DOHH2 (cell line): ENCODE results near the gene LNX1.
"Not testable (repeated sequence)": the region's sequence is repeated elsewhere in the genome, so short reads cannot be mapped to it uniquely, and the experiment has no call there.

ENCODE experiments used
- H3F3A ChIP-seq: fragments of 200-600 bp; sonication (generic), shearing (Covaris generic); 2 replicates; pipeline ENCODE4 v1.6.0; 2016; ENCODE audit warnings: antibody characterized with exemption, mild to moderate bottlenecking; ENCODE audit not compliant: control insufficient read depth, insufficient read depth
- H3K27ac ChIP-seq: fragments of 200-600 bp; sonication (generic); 2 replicates; pipeline ENCODE4 v1.5.1; 2014; ENCODE audit warnings: low read depth, mild to moderate bottlenecking, low read length, moderate library complexity
- H3K27me3 ChIP-seq: fragments of 200-600 bp; sonication (generic); 2 replicates; pipeline ENCODE4 v1.6.1; 2014; ENCODE audit warnings: mild to moderate bottlenecking, low read length, mixed read lengths; ENCODE audit not compliant: control insufficient read depth
- H3K36me3 ChIP-seq: fragments of 200-600 bp; sonication (generic); 2 replicates; pipeline ENCODE4 v1.6.1; 2014; ENCODE audit warnings: mild to moderate bottlenecking, low read length, moderate library complexity, mixed read lengths; ENCODE audit not compliant: control insufficient read depth
- H3K4me1 ChIP-seq: fragments of 200-600 bp; sonication (generic); 2 replicates; pipeline ENCODE4 v1.6.1; 2014; ENCODE audit warnings: mild to moderate bottlenecking, low read length, mixed read lengths; ENCODE audit not compliant: control insufficient read depth
- H3K4me2 ChIP-seq: fragments of 200-600 bp; sonication (generic); 2 replicates; pipeline ENCODE4 v1.6.0; 2014; ENCODE audit warnings: mild to moderate bottlenecking, low read length, moderate library complexity
- H3K4me3 ChIP-seq: fragments of 200-600 bp; sonication (generic); 2 replicates; pipeline ENCODE4 v1.5.1; 2014; ENCODE audit warnings: mild to moderate bottlenecking, low read length, mixed read lengths
- H3K79me2 ChIP-seq: fragments of 200-600 bp; sonication (generic); 2 replicates; pipeline ENCODE4 v1.6.1; 2014; ENCODE audit warnings: mild to moderate bottlenecking, low read length, mixed read lengths; ENCODE audit not compliant: control insufficient read depth
- H3K9me2 ChIP-seq: fragments of 200-600 bp; sonication (generic); replicated peaks from 2 replicates; pipeline ENCODE4 v1.6.1; 2014; ENCODE audit warnings: mild to moderate bottlenecking, low read length, mixed read lengths; ENCODE audit not compliant: control insufficient read depth
- H3K9me3 ChIP-seq: fragments of 200-600 bp; sonication (generic); 2 replicates; pipeline ENCODE4 v1.6.1; 2014; ENCODE audit warnings: antibody characterized with exemption, low read length, mixed read lengths; ENCODE audit not compliant: control insufficient read depth, insufficient read depth
- H4K20me1 ChIP-seq: fragments of 200-600 bp; sonication (generic); 2 replicates; pipeline ENCODE4 v1.6.0; 2014; ENCODE audit warnings: low read depth, mild to moderate bottlenecking, antibody characterized with exemption, low read length, moderate library complexity; ENCODE audit not compliant: control insufficient read depth, insufficient read depth
- CTCF ChIP-seq: fragments of 200-600 bp; sonication (generic); IDR thresholded peaks from one replicate; pipeline ENCODE4 v1.5.1; 2014; ENCODE audit warnings: antibody characterized with exemption, mild to moderate bottlenecking, low read depth, low read length; ENCODE audit not compliant: poor library complexity, severe bottlenecking
- EZH2phosphoT487 ChIP-seq: fragments of 200-600 bp; sonication (generic); IDR thresholded peaks from 2 replicates; pipeline ENCODE4 v1.6.1; 2017; ENCODE audit warnings: borderline replicate concordance, mild to moderate bottlenecking, antibody characterized with exemption, low read length, moderate library complexity, mixed read lengths

Gene LNX1

GRCh38 chr4:53422367-53422766, 168.9 kb downstream of the LNX1 start:
- Histone ChIP-seq H3F3A (peaks cover 5% of the 10 kb centered on the region; the same call in 1 of the 2 replicates), H3K4me1 (no peaks in the 10 kb centered on the region), H4K20me1 (no peaks in the 10 kb centered on the region), H3K4me3 (no peak overlapping the region), H3K27me3 (no peaks in the 10 kb centered on the region), H3K9me3 (no peaks in the 10 kb centered on the region), H3K79me2 (peaks cover 6% of the 10 kb centered on the region; the same call in 1 of the 2 replicates), H3K9me2 (no peaks in the 10 kb centered on the region), H3K36me3 (peaks cover 39% of the 10 kb centered on the region), H3K4me2 (no peak overlapping the region), H3K27ac (no peak overlapping the region)
- no peak for TF ChIP-seq CTCF
- TF ChIP-seq EZH2phosphoT487, result no peak

GRCh38 chr4:53421791-53422190, 169.5 kb downstream of the LNX1 start:
- no peaks in the 10 kb centered on the region for H3K27me3 ChIP-seq
- peaks cover 5% of the 10 kb centered on the region; the same call in 1 of the 2 replicates for H3F3A ChIP-seq
- H3K4me2 ChIP-seq, result no peak overlapping the region
- no peaks in the 10 kb centered on the region for H4K20me1 ChIP-seq
- no peak overlapping the region for H3K4me3 ChIP-seq
- TF ChIP-seq EZH2phosphoT487 (no peak), CTCF (no peak)
- no peak overlapping the region for H3K27ac ChIP-seq
- H3K79me2 ChIP-seq, result peaks cover 6% of the 10 kb centered on the region; the same call in 1 of the 2 replicates
- no peaks in the 10 kb centered on the region for H3K9me3 ChIP-seq
- peaks cover 36% of the 10 kb centered on the region for H3K36me3 ChIP-seq
- no peaks in the 10 kb centered on the region for H3K9me2 ChIP-seq
- H3K4me1 ChIP-seq, result no peaks in the 10 kb centered on the region

DNA sequence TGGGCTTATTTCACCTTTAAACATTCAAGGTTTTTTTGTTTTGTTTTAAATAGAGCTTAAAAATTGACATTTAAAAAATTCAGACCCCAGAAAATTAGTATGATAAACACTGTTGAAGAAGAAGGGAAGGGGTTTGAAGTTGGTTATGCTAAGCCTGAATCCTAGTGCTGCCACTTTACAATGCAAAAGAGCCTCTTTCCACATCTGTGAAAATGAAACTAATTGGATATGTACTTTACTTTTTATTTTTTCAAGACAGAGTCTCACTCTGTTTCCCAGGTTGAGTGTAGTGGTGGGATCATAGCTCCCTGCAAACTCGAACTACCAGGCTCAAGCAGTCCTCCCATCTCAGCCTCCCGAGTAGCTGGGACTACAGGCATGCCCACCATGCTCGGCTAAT, 172.1 kb downstream of the LNX1 start:
- TF ChIP-seq EZH2phosphoT487, result no peak
- TF ChIP-seq CTCF, result no peak
- Histone ChIP-seq H3K4me1 (no peaks in the 10 kb centered on the region), H3K4me3 (no peak overlapping the region)

GRCh38 chr4:53409479-53409878, 181.8 kb downstream of the LNX1 start:
- H3F3A ChIP-seq, H3K9me2 ChIP-seq, H3K4me2 ChIP-seq, H3K9me3 ChIP-seq, H3K4me3 ChIP-seq, H4K20me1 ChIP-seq, H3K27me3 ChIP-seq, H3K4me1 ChIP-seq, H3K27ac ChIP-seq: not testable (repeated sequence)
- Histone ChIP-seq H3K36me3 (peaks cover 28% of the 10 kb centered on the region), H3K79me2 (peaks cover 59% of the 10 kb centered on the region)

More for the DNA sequence above, 172.1 kb downstream of the LNX1 start:
- Histone ChIP-seq H3K4me2 (no peak overlapping the region), H3K27ac (no peak overlapping the region), H3K9me3 (no peaks in the 10 kb centered on the region), H3F3A (peaks cover 5% of the 10 kb centered on the region; the same call in 1 of the 2 replicates), H3K9me2 (no peaks in the 10 kb centered on the region), H3K79me2 (peaks cover 7% of the 10 kb centered on the region), H4K20me1 (no peaks in the 10 kb centered on the region), H3K36me3 (peaks cover 42% of the 10 kb centered on the region), H3K27me3 (no peaks in the 10 kb centered on the region)
